NCI-H69 (cell line): ENCODE measurements around the gene SPIRE2.
A peak's percentile ranks its signal among the peaks of the same experiment; 100 is the strongest.
"Not testable (repeated sequence)": the region's sequence is repeated elsewhere in the genome, so short reads cannot be mapped to it uniquely, and the experiment has no call there.

Source experiments
- DNase-seq: peaks from one replicate; lab custom pipeline; 2025; lab: John Stamatoyannopoulos, UW

The SPIRE2 gene

GRCh38 chr16:89811321-89811720, 17.0 kb upstream of the SPIRE2 start:
- DNase-seq: peak; percentile 14

DNA sequence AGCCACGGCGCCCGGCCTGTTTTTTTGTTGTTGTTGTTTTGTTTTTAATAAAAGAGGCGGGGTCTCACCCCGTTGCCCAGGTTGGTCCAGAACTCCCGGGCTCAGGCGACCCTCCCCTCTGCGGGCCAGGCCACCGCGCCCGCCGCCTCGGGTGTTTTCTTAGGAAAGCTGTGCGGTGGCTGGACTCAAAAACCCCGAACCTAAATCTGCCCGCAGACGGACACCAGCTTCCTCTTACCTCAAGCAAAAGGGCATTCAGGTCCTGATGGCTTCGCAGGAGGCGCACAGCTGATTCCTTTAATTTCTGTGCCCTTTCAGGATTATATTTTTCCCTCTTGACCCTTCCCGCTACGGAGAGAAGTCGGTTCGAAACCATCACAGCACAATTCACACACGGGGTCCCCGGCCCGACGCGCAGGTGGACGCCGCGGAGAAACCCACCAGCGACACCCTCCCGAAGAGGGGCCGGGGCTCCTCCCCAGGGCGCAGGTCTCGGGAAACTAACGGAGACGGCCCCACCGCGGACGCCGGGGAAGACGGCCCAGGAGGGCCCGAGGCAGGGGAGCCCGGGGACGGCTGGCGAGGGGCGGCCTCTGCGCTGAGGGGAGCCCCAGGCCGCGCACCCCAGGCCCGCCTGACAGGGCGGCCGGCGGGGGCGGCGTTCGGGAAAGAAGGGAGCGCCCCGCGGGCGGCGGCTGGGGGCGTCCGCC, 12.5 kb upstream of the SPIRE2 start:
- peak; percentile 38 for DNase-seq

- DNase-seq: not testable (repeated sequence)
Measured at GRCh38 chr16:89818851-89819403, 9.3 kb upstream of the SPIRE2 start.

GRCh38 chr16:89819448-89819847, 8.8 kb upstream of the SPIRE2 start:
- DNase-seq: not testable (repeated sequence)

DNA sequence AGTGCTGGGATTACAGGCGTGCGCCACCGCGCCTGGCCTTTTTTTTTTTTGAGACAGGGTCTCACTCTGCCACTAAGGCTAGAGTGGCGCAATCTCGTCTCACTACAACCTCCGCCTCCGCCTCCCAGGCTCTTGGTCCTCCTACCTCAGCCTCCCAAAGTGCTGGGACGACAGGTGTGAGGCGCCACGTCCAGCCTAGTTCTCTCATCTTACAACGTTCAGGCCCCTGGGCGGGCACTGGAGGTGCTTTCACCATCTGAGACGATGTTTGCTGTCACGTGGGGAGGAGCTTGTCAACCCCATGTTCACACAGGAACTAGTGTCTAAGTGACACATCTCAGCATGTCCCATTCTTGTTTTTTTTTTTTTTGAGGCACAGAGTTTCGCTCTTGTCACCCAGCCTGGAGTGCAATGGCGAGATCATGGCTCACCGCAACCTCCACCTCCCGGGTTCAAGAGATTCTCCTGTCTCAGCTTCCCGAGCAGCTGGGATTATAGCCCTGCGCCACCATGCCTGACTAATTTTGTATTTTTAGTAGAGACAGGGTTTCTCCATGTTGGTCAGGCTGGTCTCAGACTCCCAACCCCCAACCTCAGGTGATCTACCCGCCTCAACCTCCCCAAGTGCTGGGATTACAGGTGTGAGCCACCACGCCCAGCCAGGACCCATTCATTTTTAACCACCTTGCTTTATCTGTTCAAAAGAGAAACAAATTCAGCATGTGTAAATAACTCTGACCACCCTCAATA, 6.7 kb upstream of the SPIRE2 start:
- no peak for DNase-seq

- DNase-seq: peak; percentile 92
Measured at GRCh38 chr16:89822188-89823086, 5.8 kb upstream of the SPIRE2 start.

DNA sequence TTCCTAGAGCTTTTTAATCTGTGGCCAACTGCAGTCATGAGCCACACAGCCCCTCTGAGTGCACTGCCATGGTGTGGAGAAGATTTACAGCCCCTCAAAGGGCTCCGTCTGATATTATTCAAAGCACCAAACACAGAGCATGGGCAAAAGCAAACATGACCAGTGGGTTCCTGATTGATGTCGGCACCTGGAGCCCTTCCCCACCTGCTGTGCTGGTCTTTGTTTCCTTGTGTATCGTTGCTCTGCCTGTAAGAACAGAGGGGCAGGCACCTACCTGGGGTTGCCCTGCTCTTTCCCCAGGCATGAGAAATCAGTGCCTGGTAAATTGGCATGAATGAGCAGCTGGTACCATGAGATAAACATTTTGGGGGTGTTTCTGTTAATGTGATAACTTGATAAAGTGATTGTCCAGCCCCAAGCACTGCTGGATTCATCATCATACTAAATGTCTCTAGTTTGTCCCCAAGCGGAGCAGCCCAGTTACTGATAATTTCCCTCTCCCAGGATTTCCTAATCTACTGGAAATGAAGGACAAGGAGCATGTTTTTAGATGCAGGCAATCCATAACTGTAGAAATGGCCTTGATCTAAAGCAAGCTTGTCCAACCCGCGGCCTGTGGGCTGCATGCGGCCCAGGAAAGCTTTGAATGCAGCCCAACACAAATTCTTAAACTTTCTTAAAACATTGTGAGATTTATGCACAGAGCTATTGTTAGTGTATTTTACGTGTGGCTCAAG, 5.0 kb upstream of the SPIRE2 start:
- DNase-seq: peak; percentile 96

DNA sequence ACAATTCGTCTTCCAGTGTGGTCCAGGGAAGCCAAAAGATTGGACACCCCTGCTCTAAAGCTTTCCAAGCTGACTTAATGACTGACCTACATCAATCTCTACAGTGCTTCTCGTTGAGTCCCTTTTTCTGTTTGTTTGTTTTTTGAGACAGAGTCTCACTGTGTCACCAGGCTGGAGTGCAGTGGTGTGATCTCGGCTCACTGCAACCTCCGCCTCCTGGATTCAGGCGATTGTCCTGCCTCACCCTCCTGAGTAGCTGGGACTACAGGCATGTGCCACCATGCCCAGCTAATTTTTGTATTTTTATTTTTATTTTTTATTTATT, 4.5 kb upstream of the SPIRE2 start:
- peak; percentile 40 for DNase-seq

DNA sequence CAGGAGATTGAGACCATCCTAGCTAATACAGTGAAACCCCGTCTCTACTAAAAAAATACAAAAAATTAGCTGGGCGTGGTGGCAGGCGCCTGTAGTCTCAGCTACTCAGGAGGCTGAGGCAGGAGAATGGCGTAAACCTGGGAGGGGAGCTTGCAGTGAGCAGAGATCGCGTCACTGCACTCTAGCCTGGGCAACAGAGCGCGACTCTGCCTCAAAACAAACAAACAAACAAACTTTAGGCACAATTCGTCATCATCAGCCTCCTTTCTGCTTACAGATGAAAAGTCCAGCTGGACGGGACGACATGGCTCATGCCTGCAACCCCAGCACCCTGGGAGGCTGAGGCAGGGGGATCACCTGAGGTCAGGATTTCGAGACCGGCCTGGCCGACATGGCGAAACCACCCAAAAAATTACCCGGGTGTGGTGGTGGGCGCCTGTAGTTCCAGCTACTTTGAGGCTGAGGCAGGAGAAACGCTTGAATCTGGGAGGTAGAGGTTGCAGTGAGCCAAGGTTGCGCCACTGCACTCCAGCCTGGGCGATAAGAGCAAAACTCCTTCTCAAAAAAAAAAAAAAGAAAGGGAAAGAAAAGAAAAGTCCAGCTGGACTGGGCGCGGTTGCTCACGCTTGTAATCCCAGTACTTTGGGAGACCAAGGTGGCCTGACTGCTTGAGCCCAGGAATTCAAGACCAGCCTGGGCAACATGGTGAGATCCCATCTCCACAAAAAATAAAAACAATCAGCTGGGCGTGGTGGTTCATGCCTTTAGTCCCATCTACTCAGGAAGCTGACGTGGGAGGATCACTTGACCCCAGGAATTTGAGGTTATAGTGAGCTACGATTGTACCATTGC, 1.5 kb upstream of the SPIRE2 start:
- DNase-seq: no peak

- DNase-seq: peak; percentile 65
Measured at GRCh38 chr16:89827383-89828198, 684 bp upstream of the SPIRE2 start.

GRCh38 chr16:89828870-89829629, 775 bp downstream of the SPIRE2 start:
- DNase-seq: peak; percentile 64

GRCh38 chr16:89829630-89830437, 1.6 kb downstream of the SPIRE2 start:
- peak; percentile 33 for DNase-seq

- DNase-seq: no peak
Measured at GRCh38 chr16:89831810-89832328, 3.6 kb downstream of the SPIRE2 start.

GRCh38 chr16:89833664-89834363, 5.5 kb downstream of the SPIRE2 start:
- not testable (repeated sequence) for DNase-seq

DNA sequence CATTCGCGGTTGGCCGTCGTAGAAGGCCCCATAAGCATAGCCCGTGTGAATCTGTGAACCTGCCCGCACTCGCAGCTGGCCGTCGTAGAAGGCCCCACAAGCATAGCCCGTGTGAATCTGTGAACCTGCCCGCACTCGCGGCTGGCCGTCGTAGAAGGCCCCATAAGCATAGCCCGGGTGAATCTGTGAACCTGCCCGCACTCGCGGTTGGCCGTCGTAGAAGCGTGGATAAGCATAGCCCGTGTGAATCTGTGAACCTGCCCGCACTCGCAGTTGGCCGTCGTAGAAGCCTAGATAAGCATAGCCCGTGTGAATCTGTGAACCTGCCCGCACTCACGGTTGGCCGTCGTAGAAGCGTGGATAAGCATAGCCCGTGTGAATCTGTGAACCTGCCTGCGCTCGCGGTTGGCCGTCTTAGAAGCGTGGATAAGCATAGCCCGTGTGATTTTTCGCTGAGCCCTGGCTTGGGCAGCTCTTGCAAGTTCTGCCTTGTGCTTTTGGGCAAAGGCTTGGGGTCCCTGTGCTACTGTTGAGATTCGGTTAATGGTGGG, 6.6 kb downstream of the SPIRE2 start:
- DNase-seq: not testable (repeated sequence)

GRCh38 chr16:89836484-89836883, 8.2 kb downstream of the SPIRE2 start:
- DNase-seq: not testable (repeated sequence)

DNA sequence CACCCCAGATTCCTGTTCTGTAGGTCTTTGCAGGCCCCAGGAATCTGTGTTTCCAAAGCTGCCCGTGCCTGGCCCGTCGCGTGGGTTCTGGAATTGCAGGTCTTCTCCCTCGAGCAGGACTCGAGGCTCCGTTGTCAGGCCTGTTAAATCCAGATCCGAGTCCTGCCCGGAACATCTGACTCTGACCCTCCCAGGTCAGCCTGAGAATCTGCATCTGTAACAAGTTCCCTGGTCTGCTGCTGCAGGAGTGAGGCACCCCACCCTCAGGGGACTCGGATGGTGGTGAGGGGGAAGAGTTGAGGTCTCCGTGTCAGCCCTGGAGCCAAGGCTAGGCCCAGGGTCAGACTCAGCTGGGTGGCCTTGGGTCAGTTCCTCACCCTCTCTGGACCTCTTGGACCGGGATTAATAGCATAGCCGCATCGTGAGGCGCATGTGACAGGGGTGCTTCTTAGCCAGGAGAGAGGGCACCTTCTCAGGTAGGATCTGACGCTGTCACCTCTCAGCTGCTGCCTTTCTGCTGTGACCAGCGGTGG, 8.8 kb downstream of the SPIRE2 start:
- DNase-seq: no peak
